ENCODE data around the gene FHOD3. TPM values are rescaled to one million over a fixed set of nuclear protein-coding genes. Genes with fewer than 3 reads are reported as not detected.

The FHOD3 gene
- total and polyA plus RNA-seq, 2 experiments from 2014 or later = 2.7 to 8.7 TPM

GRCh38 chr18:36401462-36401861 is 103.9 kb downstream of the FHOD3 start:
- peaks cover 4% of the 10 kb centered on the region; the same call in 1 of the 2 replicates for H3K4me1 ChIP-seq (ENCODE audit: insufficient read depth)
- no peak overlapping the region for H3K4me3 ChIP-seq
- peaks cover 4% of the 10 kb centered on the region for H3K36me3 ChIP-seq (ENCODE audit: insufficient read depth)
- ATAC-seq (no peak), DNase-seq (ENCODE audit: low spot score) (no peak)
- Mint-ChIP-seq H3K27ac (no peak overlapping the region), H3K4me1 (peaks cover 13% of the 10 kb centered on the region), H3K4me3 (no peak overlapping the region), H3K9me3 (peaks cover 7% of the 10 kb centered on the region; the same call in 2 of the 3 replicates), H3K36me3 (ENCODE audit: low read depth) (peaks cover 7% of the 10 kb centered on the region; the same call in 2 of the 3 replicates), H3K27me3 (ENCODE audit: insufficient read depth, low read depth, poor library complexity) (no peaks in the 10 kb centered on the region)
- no peak for TF ChIP-seq ZNF331 (CRISPR knock-in tag; IDR thresholded peaks at IDR 0.05; ENCODE audit: low read depth)
- TF ChIP-seq STAT1 (IDR thresholded peaks at IDR 0.05; ENCODE audit: unreplicated experiment) = no peak
- no peak for TF ChIP-seq EZH2phosphoT487 (IDR thresholded peaks at IDR 0.05; ENCODE audit: unreplicated experiment)
- TF ChIP-seq REST (IDR thresholded peaks at IDR 0.05; ENCODE audit: unreplicated experiment) = no peak
- no peak for TF ChIP-seq NANOG (IDR thresholded peaks at IDR 0.05; ENCODE audit: borderline replicate concordance)
- no peak for TF ChIP-seq ZNF114 (CRISPR knock-in tag; IDR thresholded peaks at IDR 0.05)
- no peak for TF ChIP-seq POLR2AphosphoS5 (IDR thresholded peaks at IDR 0.05; ENCODE audit: low read depth)
- TF ChIP-seq CREB1 (CRISPR knock-in tag; IDR thresholded peaks at IDR 0.05; ENCODE audit: low read depth) = no peak
- TF ChIP-seq ZNF462 (CRISPR knock-in tag; IDR thresholded peaks at IDR 0.05) = no peak
- TF ChIP-seq EZH2 (IDR thresholded peaks at IDR 0.05; ENCODE audit: low read depth, unreplicated experiment) = no peak
- TF ChIP-seq CTCF (conservative IDR thresholded peaks at IDR 0.05; ENCODE audit: low read depth in 2 of 2) = no peak
- no peak for TF ChIP-seq ETS1 (IDR thresholded peaks at IDR 0.05)
- TF ChIP-seq JUNB (IDR thresholded peaks at IDR 0.05; ENCODE audit: unreplicated experiment) = no peak
- no peaks in the 10 kb centered on the region for H4K20me1 ChIP-seq (replicated peaks; ENCODE audit: insufficient read depth)
- no peak overlapping the region for H3K4me2 ChIP-seq
- H2AFZ ChIP-seq = no peak overlapping the region
- no peaks in the 10 kb centered on the region for H3K27me3 ChIP-seq (ENCODE audit: insufficient read depth)
- H3F3A ChIP-seq (replicated peaks; ENCODE audit: low read depth) = no peaks in the 10 kb centered on the region
- H3K9me2 ChIP-seq (ENCODE audit: insufficient read depth) = peaks cover 8% of the 10 kb centered on the region; the same call in 1 of the 2 replicates
- no peak overlapping the region for H3K27ac ChIP-seq (ENCODE audit: low read depth)
- no peaks in the 10 kb centered on the region for H3K79me2 ChIP-seq (replicated peaks; ENCODE audit: insufficient read depth)
